ENCODE measurements around the gene CDR2. TPM values are rescaled to one million over a fixed set of nuclear protein-coding genes. Genes with fewer than 3 reads are reported as not detected.

The CDR2 gene
- total and polyA plus RNA-seq, 2 of the 13 experiments (the other 11 are each of a cell fraction or from before 2014, with no cell fraction given): 59.0 to 78.9 TPM

DNA sequence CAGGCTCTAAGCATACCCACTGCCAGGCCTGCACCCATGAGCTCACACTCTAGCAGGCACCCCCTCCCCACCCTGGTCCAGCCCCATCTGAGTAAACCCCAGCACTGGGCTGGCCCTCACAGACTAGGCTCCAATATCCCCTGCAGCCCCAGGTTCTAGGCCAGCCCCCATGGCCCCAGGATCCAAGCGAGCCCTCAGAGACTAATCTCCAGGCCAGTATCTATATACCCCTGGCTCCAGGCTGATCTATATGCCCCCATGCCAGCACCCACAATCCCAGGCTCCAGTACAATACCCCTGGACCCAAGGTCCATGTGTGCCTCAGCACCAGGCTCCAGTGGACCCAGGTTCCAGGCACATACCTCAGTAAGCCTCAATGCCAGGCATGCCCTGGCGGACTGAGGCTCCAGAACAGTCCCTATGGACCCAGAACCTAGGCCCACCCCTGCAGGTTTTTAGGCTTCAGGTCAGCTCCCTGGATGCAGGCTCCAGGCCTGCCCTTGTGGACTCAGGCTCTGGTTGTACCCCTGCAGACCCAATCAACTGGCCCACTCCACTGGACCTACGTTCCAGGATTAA, 38.7 kb downstream of the CDR2 start (continued):
- TF ChIP-seq ZNF777 (CRISPR knock-in tag; IDR thresholded peaks at IDR 0.05): no peak
- TF ChIP-seq AKNA (CRISPR knock-in tag; IDR thresholded peaks at IDR 0.05; ENCODE audit: borderline replicate concordance): no peak
- peak; percentile 47 for TF ChIP-seq ZNF687 (CRISPR knock-in tag; IDR thresholded peaks at IDR 0.05)
- no peak for TF ChIP-seq SALL2 (CRISPR knock-in tag; IDR thresholded peaks at IDR 0.05)
- TF ChIP-seq ETV6 (CRISPR knock-in tag; conservative IDR thresholded peaks at IDR 0.05): peak; percentile 15; the same call in 1 of the 2 replicates
- TF ChIP-seq IKZF4 (CRISPR knock-in tag; IDR thresholded peaks at IDR 0.05; ENCODE audit: borderline replicate concordance, low read depth, not compliant biosample characterization): no peak
- no peak for TF ChIP-seq HMG20B (CRISPR knock-in tag; conservative IDR thresholded peaks at IDR 0.05)
- TF ChIP-seq POLR2G (IDR thresholded peaks at IDR 0.05; ENCODE audit: low read depth, low read length): peak; percentile 60
- TF ChIP-seq REL (CRISPR knock-in tag; conservative IDR thresholded peaks at IDR 0.05): no peak
- TF ChIP-seq MIER2 (CRISPR knock-in tag; IDR thresholded peaks at IDR 0.05): no peak
- TF ChIP-seq SP5 (CRISPR knock-in tag; IDR thresholded peaks at IDR 0.05; ENCODE audit: borderline replicate concordance, low read depth): no peak
- TF ChIP-seq, protein P1, sequence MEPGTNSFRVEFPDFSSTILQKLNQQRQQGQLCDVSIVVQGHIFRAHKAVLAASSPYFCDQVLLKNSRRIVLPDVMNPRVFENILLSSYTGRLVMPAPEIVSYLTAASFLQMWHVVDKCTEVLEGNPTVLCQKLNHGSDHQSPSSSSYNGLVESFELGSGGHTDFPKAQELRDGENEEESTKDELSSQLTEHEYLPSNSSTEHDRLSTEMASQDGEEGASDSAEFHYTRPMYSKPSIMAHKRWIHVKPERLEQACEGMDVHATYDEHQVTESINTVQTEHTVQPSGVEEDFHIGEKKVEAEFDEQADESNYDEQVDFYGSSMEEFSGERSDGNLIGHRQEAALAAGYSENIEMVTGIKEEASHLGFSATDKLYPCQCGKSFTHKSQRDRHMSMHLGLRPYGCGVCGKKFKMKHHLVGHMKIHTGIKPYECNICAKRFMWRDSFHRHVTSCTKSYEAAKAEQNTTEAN (CRISPR knock-in tag; conservative IDR thresholded peaks at IDR 0.05): no peak
- TF ChIP-seq SRY (CRISPR knock-in tag; IDR thresholded peaks at IDR 0.05): no peak
- TF ChIP-seq ZNF569 (CRISPR knock-in tag; IDR thresholded peaks at IDR 0.05; ENCODE audit: borderline replicate concordance): no peak
- no peak for TF ChIP-seq HNRNPK (IDR thresholded peaks at IDR 0.05; ENCODE audit: low read depth, low read length, poor library complexity, severe bottlenecking)

All from HepG2 (cell line).